HG03060 (cell line): ENCODE measurements around the gene KIF25.

Experiments used
- ATAC-seq: cut with Tn5 transposase; IDR thresholded peaks from one replicate; pipeline ENCODE4 v1.9.1; 2021; ENCODE audit warnings: low read depth, moderate number of reproducible peaks; ENCODE audit not compliant: unreplicated experiment

The KIF25 gene

GRCh38 chr6:168047841-168048723, 50.6 kb downstream of the KIF25 start:
- no peak for ATAC-seq

GRCh38 chr6:168048724-168049025, 51.2 kb downstream of the KIF25 start:
- no peak for ATAC-seq

GRCh38 chr6:168049277-168049676, 51.8 kb downstream of the KIF25 start:
- ATAC-seq = no peak

- no peak for ATAC-seq
Measured at GRCh38 chr6:168049706-168050224, 52.3 kb downstream of the KIF25 start.

GRCh38 chr6:168050225-168050880, 52.9 kb downstream of the KIF25 start:
- no peak for ATAC-seq

- no peak for ATAC-seq
Measured at GRCh38 chr6:168050881-168051586, 53.6 kb downstream of the KIF25 start.

GRCh38 chr6:168051648-168052047, 54.2 kb downstream of the KIF25 start:
- no peak for ATAC-seq

- ATAC-seq = no peak
Measured at GRCh38 chr6:168052291-168052891, 54.9 kb downstream of the KIF25 start.

GRCh38 chr6:168053086-168053956, 55.9 kb downstream of the KIF25 start:
- ATAC-seq = no peak

GRCh38 chr6:168053957-168054471, 56.5 kb downstream of the KIF25 start:
- no peak for ATAC-seq

- ATAC-seq = no peak
Measured at GRCh38 chr6:168054765-168055560, 57.5 kb downstream of the KIF25 start.

GRCh38 chr6:168055696-168056489, 58.4 kb downstream of the KIF25 start:
- ATAC-seq = no peak

- no peak for ATAC-seq
Measured at GRCh38 chr6:168056892-168057527, 59.5 kb downstream of the KIF25 start.

GRCh38 chr6:168057836-168058235, 60.4 kb downstream of the KIF25 start:
- ATAC-seq = no peak

GRCh38 chr6:168058691-168059551, 61.5 kb downstream of the KIF25 start:
- ATAC-seq = no peak

- no peak for ATAC-seq
Measured at GRCh38 chr6:168060521-168060931, 63.1 kb downstream of the KIF25 start.
